GM19395 (cell line): ENCODE measurements around the gene VIT.

Experiments
- ATAC-seq: cut with Tn5 transposase; IDR thresholded peaks from one replicate; pipeline ENCODE4 v1.9.1; 2021; ENCODE audit warnings: mild to moderate bottlenecking, moderate library complexity; ENCODE audit not compliant: unreplicated experiment

VIT gene

GRCh38 chr2:36756438-36756837, 59.9 kb downstream of the VIT start:
- no peak for ATAC-seq

GRCh38 chr2:36762764-36763490, 66.4 kb downstream of the VIT start:
- ATAC-seq: no peak

DNA sequence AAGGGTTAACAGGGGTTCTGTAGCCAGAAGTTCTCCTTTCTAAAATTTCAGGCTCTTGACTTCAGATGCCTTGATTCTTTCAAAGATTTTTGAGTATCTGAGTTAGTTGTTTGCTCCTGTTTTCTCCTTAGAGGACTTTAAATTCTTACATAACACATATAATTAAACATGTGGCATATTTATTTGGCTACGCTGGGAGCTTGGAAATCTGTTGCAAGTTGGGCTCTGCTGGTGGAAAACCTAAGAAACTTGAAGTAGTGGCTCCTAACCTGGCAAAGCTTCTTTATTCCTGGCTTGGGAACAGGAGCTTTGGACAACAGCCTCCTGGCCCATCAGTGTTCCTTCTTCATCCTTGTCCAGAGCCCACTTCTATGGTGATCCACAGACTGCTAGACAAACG, 72.6 kb downstream of the VIT start:
- ATAC-seq: no peak

- no peak for ATAC-seq
These were observed 74.2 kb downstream of the VIT start for GRCh38 chr2:36770542-36771287.

- ATAC-seq: no peak
These were observed 75.2 kb downstream of the VIT start for GRCh38 chr2:36771671-36772070.

GRCh38 chr2:36773947-36774346, 77.4 kb downstream of the VIT start:
- no peak for ATAC-seq

GRCh38 chr2:36775261-36775660, 78.8 kb downstream of the VIT start:
- no peak for ATAC-seq

DNA sequence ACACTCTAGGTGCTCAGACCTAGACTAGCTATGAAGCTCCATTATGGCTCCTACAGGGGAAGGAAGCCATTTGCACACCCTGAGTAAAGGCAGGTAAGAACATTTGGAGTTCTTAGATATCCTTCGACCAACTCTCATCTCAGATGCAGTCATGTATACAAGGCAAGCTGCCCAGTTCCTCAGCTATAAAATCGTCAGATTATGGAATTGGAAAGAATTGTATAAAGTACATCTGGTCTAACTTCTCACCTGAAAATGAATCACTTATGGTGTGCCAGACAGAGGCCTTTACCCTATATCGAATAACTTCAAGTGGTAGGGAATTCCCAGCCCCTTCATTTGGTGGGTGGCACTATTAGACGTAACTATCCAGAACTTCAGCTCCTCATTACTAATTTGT, 79.3 kb downstream of the VIT start:
- ATAC-seq: no peak

DNA sequence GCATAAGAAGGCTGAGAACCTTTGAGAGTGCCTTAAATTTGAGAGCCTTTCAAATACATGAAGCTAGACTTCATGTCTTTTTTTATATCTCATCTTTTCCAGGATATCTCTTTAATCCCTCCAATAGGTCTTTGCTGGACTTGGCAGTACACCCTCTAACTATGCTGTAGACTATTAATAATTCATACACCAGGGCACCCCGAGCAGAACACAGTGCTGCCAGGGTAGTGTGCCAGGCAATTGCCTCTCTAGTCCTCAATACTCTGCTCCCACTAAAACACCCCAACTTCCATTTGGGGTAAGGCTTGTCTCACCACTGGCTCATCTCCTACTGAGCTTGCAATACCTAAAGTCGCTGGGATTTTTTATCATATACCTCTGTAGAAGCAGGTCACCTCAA, 80.8 kb downstream of the VIT start:
- ATAC-seq: no peak

- no peak for ATAC-seq
These were observed 81.3 kb downstream of the VIT start for GRCh38 chr2:36777788-36778187.

DNA sequence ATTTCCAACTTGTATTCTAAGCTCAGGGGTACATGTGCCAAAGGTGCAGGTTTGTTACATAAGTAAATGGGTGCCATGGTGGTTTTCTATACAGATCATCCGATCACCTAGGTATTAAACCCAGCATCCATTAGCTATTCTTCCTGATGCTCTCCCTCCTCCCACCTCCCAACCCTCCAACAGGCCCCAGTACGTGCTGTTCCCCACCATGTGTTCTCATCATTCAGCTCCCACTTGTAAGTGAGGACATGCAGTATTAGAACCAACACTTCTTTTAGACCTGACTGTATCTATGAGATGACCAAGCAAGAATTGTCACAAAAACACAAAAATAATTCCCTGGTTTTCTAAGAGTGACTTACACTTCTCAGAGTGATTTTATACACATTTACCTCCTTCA, 83.0 kb downstream of the VIT start:
- ATAC-seq: no peak

GRCh38 chr2:36780231-36780839, 83.8 kb downstream of the VIT start:
- peak; percentile 72 for ATAC-seq

- no peak for ATAC-seq
These were observed 85.6 kb downstream of the VIT start for GRCh38 chr2:36781907-36782720.

- no peak for ATAC-seq
These were observed 86.7 kb downstream of the VIT start for GRCh38 chr2:36783246-36783645.

DNA sequence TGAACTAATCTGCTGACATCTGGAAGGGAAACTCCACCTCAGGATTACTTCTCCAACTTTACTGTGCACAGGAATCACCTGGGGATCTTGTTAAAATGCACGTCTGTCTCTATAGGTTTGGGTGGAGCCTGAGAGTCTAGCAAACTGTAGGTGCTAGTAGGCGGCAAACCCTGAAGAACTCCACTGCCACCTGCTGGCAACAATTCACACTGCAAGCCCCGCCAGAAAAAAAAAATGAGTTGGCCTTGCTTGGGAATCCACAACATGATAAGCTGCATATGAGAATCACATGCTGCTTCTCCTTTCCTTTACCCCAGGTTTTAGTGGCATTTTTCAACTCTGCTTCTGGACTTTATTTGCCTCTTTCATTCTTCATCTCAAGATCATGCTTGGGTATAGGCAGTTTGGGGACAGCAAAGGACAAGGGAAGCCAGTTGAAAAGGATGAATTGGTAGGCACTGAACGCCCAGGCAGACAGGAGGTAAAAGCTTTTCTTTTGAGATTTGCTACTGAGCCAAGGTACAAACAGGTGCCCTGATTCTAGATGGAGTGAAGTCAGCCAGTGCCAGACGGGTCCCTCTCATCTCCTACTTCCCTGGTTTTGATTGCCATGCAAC, 88.8 kb downstream of the VIT start:
- peak; percentile 76 for ATAC-seq

DNA sequence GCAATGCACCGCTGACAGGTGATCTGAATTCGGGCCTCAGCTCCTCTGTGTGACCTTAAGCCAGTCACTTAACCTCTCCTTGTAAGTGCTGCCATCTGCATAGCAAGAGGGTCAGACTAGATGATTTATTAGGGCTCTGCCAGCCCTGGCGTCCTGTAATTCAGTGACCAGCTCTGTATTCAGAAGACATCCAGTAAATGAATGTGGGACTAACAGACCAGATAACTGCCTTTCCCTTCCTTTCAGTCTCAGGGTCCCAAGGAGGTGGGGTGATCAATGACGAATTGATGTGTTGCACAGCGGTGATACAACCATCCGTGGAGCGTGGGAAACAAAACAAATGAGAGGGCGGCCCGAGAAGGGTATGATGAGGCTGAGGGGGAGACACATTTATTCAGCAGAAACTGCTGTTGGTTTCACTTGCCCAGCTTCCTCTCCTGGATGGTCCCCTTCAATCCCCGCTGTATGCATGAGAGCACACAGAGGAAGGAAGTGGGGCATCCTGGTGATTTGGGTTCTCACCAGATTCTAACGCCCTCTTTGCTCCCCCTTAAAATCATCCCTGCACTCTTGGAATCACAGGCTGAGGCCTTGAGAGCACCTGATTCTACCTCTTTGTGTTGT, 92.8 kb downstream of the VIT start:
- no peak for ATAC-seq

DNA sequence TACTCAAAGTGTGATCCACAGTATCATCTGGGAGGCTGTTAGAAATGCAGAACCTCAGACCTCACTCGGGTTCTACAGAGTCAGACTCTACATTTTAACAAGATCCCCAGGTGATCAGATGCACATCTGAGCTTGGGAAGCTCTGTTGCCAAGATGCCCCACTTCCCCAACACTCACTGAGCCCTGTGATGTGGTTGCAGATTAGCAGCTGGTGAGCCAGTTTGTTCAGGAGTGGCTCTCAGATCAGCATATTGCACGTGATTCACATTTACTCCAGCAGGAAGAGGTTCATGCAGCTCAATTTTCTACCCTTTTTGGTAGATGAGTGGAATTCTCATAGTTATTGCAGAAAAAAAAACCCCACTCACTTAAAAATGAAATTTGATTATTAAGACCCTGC, 96.4 kb downstream of the VIT start:
- ATAC-seq: no peak

DNA sequence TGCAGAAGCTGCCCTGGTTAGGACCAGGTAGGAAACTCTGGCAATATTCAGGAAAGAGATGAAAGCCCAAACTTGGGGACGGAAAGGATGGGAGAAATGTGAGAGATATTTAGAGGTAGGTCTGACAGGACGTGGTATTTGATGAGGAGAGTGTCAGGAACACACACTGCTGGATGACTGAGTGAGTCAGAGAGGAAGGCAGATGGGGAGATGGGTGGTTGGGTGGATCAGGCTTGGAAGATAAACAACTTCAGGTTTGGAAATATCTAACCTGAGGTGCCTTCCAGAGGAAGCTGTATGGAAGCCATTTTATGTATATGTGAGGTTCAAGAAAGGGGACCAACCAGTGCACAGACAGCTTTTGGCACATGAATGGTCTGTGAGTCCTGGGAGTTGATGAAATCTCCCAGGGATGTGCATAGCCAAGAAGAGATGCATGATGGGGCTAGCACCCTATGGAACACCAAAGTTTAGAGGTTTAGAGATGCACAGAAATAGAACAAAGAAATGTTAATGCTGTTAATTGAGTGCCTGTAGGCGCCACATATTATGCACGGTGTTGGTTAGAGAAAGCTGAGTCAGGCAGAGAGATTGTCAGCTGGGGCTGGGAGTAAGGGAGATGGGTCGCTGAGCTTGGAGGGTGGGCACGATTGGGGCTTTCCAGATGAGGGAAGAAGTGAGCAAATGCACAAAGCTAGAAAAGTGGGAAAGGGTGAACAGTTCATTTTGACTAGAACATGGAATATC, 101.0 kb downstream of the VIT start:
- ATAC-seq: no peak

DNA sequence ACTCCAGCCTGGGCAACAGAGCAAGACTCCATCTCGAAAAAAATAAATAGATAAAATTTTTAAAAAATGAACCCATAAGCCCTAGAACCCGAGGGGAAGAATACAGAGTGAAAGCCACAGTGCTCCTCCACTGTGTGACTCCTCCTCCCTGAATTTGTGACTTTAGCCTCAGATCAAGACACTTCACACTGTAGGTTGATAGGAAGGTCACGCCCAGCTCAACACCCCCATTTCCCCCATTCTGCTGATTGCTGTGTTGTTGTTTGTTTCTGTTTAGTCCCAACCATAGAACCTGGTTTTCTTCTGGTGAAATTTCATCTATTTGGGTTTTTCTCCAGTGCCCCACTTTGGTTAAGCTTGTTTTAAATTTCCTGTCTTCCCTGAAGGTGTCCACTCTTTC, 102.2 kb downstream of the VIT start:
- no peak for ATAC-seq

- ATAC-seq: no peak
These were observed 103.9 kb downstream of the VIT start for GRCh38 chr2:36800381-36800780.
